A549 treated with DMSO at 1 μM for 4 hours (cell line): ENCODE results near the gene PTRHD1. TPM values are rescaled to one million over a fixed set of nuclear protein-coding genes. Genes with fewer than 3 reads are reported as not detected.

Source experiments
- total RNA-seq: library from RNA; stranded (reverse); fragments of 200-300 nt; extraction: Qiagen RNA extraction; gene quantifications from 5 replicates; pipeline ENCODE4 v1.2.3, GENCODE V29; 2022; ENCODE audit warnings: low read depth

The PTRHD1 gene, protein sequence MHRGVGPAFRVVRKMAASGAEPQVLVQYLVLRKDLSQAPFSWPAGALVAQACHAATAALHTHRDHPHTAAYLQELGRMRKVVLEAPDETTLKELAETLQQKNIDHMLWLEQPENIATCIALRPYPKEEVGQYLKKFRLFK
- 47.4 to 63.9 TPM (median 63.1 TPM) in 5 replicates for total RNA-seq

DNA sequence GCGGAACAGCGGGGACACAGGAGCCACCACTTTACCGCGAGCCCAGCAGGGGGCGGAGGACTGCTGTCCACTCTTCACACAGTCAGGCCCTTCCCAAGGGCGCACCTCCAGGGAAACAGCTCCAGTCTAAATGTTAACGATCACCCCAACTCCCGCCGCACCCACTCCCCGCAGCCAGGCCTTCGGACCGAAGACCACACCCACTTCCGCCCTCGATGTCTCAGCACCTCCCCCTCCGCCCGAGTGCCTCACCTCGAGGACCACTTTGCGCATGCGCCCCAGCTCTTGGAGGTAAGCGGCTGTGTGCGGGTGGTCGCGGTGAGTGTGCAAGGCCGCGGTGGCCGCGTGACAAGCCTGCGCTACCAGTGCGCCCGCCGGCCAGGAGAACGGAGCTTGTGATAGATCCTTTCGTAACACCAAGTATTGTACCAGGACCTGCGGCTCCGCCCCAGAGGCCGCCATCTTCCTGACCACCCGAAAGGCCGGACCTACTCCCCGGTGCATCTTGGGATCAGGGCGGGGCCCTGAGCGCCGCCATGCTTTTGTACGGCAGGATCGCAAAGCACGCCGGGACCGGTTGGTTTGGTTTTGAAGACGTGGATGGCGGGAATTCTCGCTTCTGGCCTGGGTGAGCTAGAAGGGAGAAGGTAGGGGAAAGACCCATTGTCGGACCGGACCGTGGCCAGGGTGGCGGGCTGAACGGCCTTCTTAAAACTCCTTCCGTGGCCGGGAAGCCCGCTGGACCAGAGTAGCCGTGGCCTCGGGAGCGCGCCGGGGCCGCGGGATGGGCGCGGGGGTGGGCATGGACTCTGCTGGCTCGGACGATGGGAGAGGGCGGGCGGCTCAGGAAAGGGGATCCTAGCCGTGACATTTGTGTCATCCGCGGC lies at the start of gene PTRHD1, which contains the start of gene CENPO:
TSS of gene PTRHD1 (minus strand) at position 518 of the 887 bp plus-strand sequence. CDS start at position 504, 14 bp downstream.
TSS of gene CENPO (plus strand) at position 552 of the 887 bp plus-strand sequence. CDS start 495 bp downstream, outside the sequence.

Other genes starting within 250 kb of the PTRHD1 start
- gene CENPO, start within 50 bp of the PTRHD1 start, total RNA-seq, result 46.0 to 56.8 TPM (median 48.5 TPM) in 5 replicates
- 73.0 to 86.5 TPM (median 79.7 TPM) in 5 replicates for gene ADCY3, start 126.8 kb upstream of the PTRHD1 start, total RNA-seq
- gene DNAJC27, start 178.6 kb upstream of the PTRHD1 start, total RNA-seq, result 1.8 to 2.8 TPM (median 2.4 TPM) in 5 replicates
- gene EFR3B, start 248.7 kb upstream of the PTRHD1 start, total RNA-seq, result 15.9 to 17.9 TPM (median 16.8 TPM) in 5 replicates